Mesendoderm (in vitro differentiated cells): Measurements from ENCODE around the gene YWHAE.
A peak's percentile ranks its signal among the peaks of the same experiment; 100 is the strongest.
"Not testable (repeated sequence)": the region's sequence is repeated elsewhere in the genome, so short reads cannot be mapped to it uniquely, and the experiment has no call there.

Experiments used
- DNase-seq: peaks from one replicate; pipeline ENCODE4 v3.0.0; 2013
- H2AK5ac ChIP-seq: 2 replicates; pipeline ENCODE4 v1.6.1; 2013; ENCODE audit warnings: low read length, inconsistent platforms
- H2BK120ac ChIP-seq: 2 replicates; pipeline ENCODE4 v1.6.1; 2013; ENCODE audit warnings: low read depth, mild to moderate bottlenecking, low read length, moderate library complexity, mixed read lengths
- H2BK15ac ChIP-seq: replicated peaks from 2 replicates; pipeline ENCODE4 v1.6.1; 2013; ENCODE audit warnings: low read depth, mild to moderate bottlenecking, moderate library complexity
- H2BK5ac ChIP-seq: 2 replicates; pipeline ENCODE4 v1.6.1; 2013; ENCODE audit warnings: low read length, inconsistent platforms
- H3K18ac ChIP-seq: 2 replicates; pipeline ENCODE4 v1.6.1; 2013; ENCODE audit warnings: mild to moderate bottlenecking, low read length, mixed read lengths
- H3K23ac ChIP-seq: one replicate; pipeline ENCODE4 v1.6.1; 2013; ENCODE audit warnings: low read length
- H3K27ac ChIP-seq: 2 replicates; pipeline ENCODE4 v1.5.1; 2013; ENCODE audit warnings: low read depth, mild to moderate bottlenecking, inconsistent platforms, low read length, moderate library complexity
- H3K27me3 ChIP-seq: 2 replicates; pipeline ENCODE4 v1.6.1; 2013; ENCODE audit warnings: low read length, control low read depth, mild to moderate bottlenecking, inconsistent platforms; ENCODE audit not compliant: insufficient read depth, poor library complexity
- H3K36me3 ChIP-seq: 2 replicates; pipeline ENCODE4 v1.6.1; 2013; ENCODE audit warnings: low read length, inconsistent platforms; ENCODE audit not compliant: control insufficient read depth, insufficient read depth
- H3K4ac ChIP-seq: one replicate; pipeline ENCODE4 v1.6.1; 2013; ENCODE audit warnings: low read depth, mild to moderate bottlenecking, low read length, moderate library complexity
- H3K4me1 ChIP-seq: 2 replicates; pipeline ENCODE4 v1.6.1; 2013; ENCODE audit warnings: low read depth, low read length, inconsistent platforms; ENCODE audit not compliant: control insufficient read depth
- H3K4me2 ChIP-seq: 2 replicates; pipeline ENCODE4 v1.6.1; 2013; ENCODE audit warnings: low read length
- H3K4me3 ChIP-seq: 2 replicates; pipeline ENCODE4 v1.5.1; 2013; ENCODE audit warnings: mild to moderate bottlenecking, low read length
- H3K56ac ChIP-seq: one replicate; pipeline ENCODE4 v1.6.1; 2013; ENCODE audit warnings: low read length
- H3K79me1 ChIP-seq: 2 replicates; pipeline ENCODE4 v1.6.1; 2013; ENCODE audit warnings: low read length, inconsistent platforms
- H3K79me2 ChIP-seq: 2 replicates; pipeline ENCODE4 v1.6.1; 2013; ENCODE audit warnings: mild to moderate bottlenecking, low read length; ENCODE audit not compliant: control insufficient read depth, insufficient read depth
- H3K9ac ChIP-seq: 2 replicates; pipeline ENCODE4 v1.6.1; 2013; ENCODE audit warnings: low read length, inconsistent platforms
- H4K5ac ChIP-seq: one replicate; pipeline ENCODE4 v1.6.1; 2013; ENCODE audit warnings: low read length
- H4K8ac ChIP-seq: one replicate; pipeline ENCODE4 v1.6.1; 2013; ENCODE audit warnings: low read depth, mild to moderate bottlenecking, control low read depth, low read length, moderate library complexity
- WGBS: extraction: QIAGEN DNeasy Blood & Tissue Kit; methylation state at CpG from one replicate; pipeline ENCODE4 v1.1.7; 2013; ENCODE audit warnings: low lambda C conversion rate, missing lambda C conversion rate; ENCODE audit not compliant: insufficient coverage; ENCODE audit errors: extremely low coverage; 5-methylcytosine and 5-hydroxymethylcytosine counted together

Gene YWHAE

DNA sequence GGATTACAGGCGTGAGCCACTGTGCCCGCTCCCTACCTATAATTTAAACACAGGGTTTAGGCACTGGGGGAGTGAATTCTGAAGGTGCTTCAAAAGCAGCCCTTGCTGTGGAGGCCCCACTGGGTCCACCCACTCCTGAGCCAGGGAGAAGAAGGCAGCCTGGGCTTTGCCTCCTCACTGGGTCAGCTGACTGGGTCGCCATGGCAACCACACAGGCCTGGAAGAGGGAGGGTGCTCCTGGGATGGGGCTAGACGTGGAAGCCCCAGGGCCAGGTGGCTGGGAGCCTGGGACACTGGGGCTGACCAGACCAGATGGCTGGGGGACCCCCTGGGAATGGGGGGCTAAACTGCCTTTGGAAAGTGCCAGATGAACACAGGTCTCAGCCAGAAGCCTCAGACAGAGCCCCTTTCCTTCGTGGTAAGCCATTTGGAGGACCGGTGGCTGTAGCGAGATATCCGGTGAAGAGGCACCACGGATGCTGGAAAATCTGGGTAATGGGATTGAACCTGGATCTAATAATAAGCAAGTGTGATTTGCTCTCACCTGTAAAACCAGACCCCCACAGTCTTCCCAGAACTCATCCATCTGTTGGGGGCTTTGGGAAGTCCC is 87.7 kb downstream of the YWHAE start:
- Histone ChIP-seq H2AK5ac (no peak overlapping the region), H3K27ac (no peak overlapping the region), H3K18ac (no peak overlapping the region), H3K9ac (no peak overlapping the region), H4K5ac (no peak overlapping the region), H3K79me1 (no peaks in the 10 kb centered on the region), H3K27me3 (no peaks in the 10 kb centered on the region), H2BK120ac (no peak overlapping the region), H3K4me1 (no peaks in the 10 kb centered on the region), H2BK15ac (no peak overlapping the region), H3K36me3 (no peaks in the 10 kb centered on the region), H3K4me2 (no peak overlapping the region), H3K79me2 (no peaks in the 10 kb centered on the region), H3K56ac (no peak overlapping the region), H4K8ac (no peak overlapping the region), H3K23ac (no peak overlapping the region), H2BK5ac (no peak overlapping the region), H3K4me3 (no peak overlapping the region), H3K4ac (no peak overlapping the region)
- DNase-seq, result peak; percentile 72
- no CpG with 5 or more reads among the region's 9 CpGs for WGBS

DNA sequence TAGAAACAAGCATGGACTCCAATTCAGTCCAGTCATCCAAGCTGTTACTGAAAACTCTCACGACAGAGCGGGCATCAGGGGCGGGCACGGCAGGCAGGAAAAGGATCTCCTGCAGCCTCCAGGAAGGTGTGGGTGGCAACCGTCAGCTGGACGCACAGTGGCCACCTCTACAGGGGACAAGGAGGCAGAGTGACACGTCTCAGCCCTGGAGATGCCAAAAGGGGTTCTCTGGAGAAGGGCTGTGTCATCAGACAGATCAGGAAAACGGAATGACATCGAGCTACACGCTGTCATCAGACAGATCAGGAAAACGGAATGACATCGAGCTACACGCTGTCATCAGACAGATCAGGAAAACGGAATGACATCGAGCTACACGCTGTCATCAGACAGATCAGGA is 92.2 kb downstream of the YWHAE start:
- not testable (repeated sequence) for H3K79me2 ChIP-seq, H2BK15ac ChIP-seq, H3K27me3 ChIP-seq, H2BK120ac ChIP-seq, H3K4me2 ChIP-seq, H3K36me3 ChIP-seq, H4K5ac ChIP-seq, H3K4ac ChIP-seq, H4K8ac ChIP-seq, H3K4me1 ChIP-seq, H3K79me1 ChIP-seq, H3K18ac ChIP-seq, H3K56ac ChIP-seq, H3K23ac ChIP-seq, H3K9ac ChIP-seq, H2AK5ac ChIP-seq, DNase-seq, H3K4me3 ChIP-seq, H3K27ac ChIP-seq, H2BK5ac ChIP-seq
- WGBS, result no CpG with 5 or more reads among the region's 16 CpGs

DNA sequence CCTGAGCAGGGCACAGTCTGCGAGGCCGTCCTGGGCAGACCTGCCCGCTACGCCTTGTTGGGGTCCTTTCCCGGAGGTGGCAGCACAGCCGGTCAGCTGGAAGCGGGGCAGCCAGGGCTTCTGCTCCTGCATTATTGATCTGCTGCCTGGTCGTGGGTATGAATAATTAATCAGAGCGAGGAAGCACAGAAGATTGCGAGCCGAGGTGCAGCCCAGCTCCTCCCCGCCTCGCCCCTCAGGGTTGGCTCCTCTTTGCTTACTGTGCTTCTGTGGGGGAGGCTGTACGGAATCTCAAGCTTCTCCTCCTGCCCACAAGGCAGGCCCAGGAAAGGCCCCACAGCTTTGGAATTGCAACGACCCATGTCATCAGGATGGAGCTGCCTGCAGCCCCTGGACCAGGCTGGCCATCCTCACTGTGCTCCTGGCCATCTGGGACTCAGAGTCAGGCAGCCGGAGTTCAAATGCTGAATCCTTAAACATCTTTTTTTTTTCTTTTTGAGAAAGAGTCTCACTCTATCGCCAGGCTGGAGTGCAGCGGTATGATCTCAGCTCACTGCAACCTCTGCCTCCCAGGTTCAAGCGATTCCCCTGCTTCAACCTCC is 95.0 kb downstream of the YWHAE start:
- WGBS, result no CpG with 5 or more reads among the region's 19 CpGs
- DNase-seq, result no peak

DNA sequence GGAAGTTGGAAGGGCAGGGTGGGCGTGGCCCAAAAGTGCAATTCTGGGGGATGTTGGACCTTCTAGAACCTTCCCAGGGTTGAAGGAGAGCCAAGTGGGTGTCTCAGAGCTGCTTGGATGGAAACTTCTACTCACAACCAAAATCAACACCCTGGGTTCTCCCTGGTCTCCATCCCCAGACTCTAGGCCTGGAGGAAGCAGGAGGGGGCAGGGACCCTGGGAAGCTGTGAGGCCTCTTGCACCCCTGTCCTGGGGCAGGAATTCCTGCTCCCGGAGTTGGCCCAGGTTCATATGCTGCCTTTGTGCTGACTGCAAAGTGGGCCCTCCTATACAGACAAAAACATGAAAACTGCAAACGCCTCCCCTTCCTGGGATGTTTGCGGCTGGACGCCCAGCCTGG is 95.5 kb downstream of the YWHAE start:
- Histone ChIP-seq H2BK120ac (no peak overlapping the region), H2BK5ac (no peak overlapping the region), H3K79me1 (no peaks in the 10 kb centered on the region), H3K4me1 (no peaks in the 10 kb centered on the region), H3K27ac (no peak overlapping the region), H3K4me3 (no peak overlapping the region), H2BK15ac (no peak overlapping the region), H4K5ac (no peak overlapping the region), H3K4ac (no peak overlapping the region), H3K36me3 (no peaks in the 10 kb centered on the region), H3K9ac (no peak overlapping the region), H3K27me3 (no peaks in the 10 kb centered on the region), H3K56ac (no peak overlapping the region), H2AK5ac (no peak overlapping the region), H3K23ac (no peak overlapping the region), H4K8ac (no peak overlapping the region), H3K18ac (no peak overlapping the region), H3K79me2 (no peaks in the 10 kb centered on the region), H3K4me2 (no peak overlapping the region)
- WGBS, result no CpG with 5 or more reads among the region's 5 CpGs
- no peak for DNase-seq

More for the DNA sequence above, 95.0 kb downstream of the YWHAE start:
- Histone ChIP-seq H3K36me3 (no peaks in the 10 kb centered on the region), H3K18ac (no peak overlapping the region), H2BK120ac (no peak overlapping the region), H2BK15ac (no peak overlapping the region), H3K27ac (no peak overlapping the region), H3K23ac (no peak overlapping the region), H2BK5ac (no peak overlapping the region), H4K5ac (no peak overlapping the region), H3K79me2 (no peaks in the 10 kb centered on the region), H3K9ac (no peak overlapping the region), H3K79me1 (no peaks in the 10 kb centered on the region), H3K4me2 (no peak overlapping the region), H3K4ac (no peak overlapping the region), H3K4me1 (no peaks in the 10 kb centered on the region), H4K8ac (no peak overlapping the region), H3K56ac (no peak overlapping the region), H3K27me3 (no peaks in the 10 kb centered on the region), H3K4me3 (no peak overlapping the region), H2AK5ac (no peak overlapping the region)

DNA sequence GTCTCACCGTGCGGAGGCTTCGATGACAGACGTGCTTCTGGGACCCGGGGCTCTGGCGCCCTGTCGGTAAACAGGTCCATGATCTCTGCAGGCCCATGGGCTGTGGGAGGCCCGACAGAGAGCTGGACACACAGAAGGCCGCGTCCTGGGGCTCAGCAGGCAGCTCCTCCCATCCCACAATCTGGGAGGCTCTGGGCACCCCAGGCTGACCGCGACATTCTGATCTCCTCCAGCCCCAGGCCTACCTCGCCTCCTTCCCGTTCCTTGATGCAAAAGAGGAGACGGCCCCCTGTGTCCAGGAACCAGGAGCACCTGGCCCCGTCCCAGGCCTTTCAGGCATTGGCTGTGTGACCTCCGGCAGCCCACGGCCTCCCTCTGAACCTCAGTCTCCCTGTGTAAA is 97.3 kb downstream of the YWHAE start:
- H4K5ac ChIP-seq, result no peak overlapping the region
- H2BK5ac ChIP-seq, result no peak overlapping the region
- no peak overlapping the region for H2AK5ac ChIP-seq
- H2BK120ac ChIP-seq, result no peak overlapping the region
- no peak overlapping the region for H3K4ac ChIP-seq
- no CpG with 5 or more reads among the region's 18 CpGs for WGBS
- no peak overlapping the region for H3K56ac ChIP-seq
- no peak overlapping the region for H3K4me2 ChIP-seq
- no peaks in the 10 kb centered on the region for H3K27me3 ChIP-seq
- no peak overlapping the region for H3K23ac ChIP-seq
- H3K4me3 ChIP-seq, result no peak overlapping the region
- no peak overlapping the region for H3K27ac ChIP-seq
- H3K9ac ChIP-seq, result no peak overlapping the region
- H4K8ac ChIP-seq, result no peak overlapping the region
- H3K79me1 ChIP-seq, result no peaks in the 10 kb centered on the region
- no peak overlapping the region for H3K18ac ChIP-seq
- no peaks in the 10 kb centered on the region for H3K79me2 ChIP-seq
- H3K4me1 ChIP-seq, result no peaks in the 10 kb centered on the region
- no peaks in the 10 kb centered on the region for H3K36me3 ChIP-seq
- no peak overlapping the region for H2BK15ac ChIP-seq
- no peak for DNase-seq

DNA sequence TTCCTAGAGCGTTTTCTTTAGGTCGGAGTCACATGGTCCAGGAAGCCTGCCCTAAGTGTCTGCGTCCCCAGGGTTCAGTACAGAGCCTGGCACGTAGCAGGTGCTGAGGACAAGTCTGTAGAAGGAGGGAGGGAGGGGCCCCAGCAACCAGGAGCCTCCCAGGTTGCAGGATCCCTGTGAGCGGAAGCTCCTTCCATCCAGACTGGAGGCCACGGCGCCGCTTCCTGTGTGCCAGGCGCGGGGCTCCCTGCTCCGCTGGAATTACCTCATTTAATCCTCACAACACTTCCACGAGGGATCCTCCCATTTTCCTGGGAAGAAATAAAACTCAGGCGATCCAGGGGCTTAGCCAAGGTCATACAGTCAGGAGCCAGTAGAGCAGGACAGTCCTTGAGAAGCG is 98.5 kb downstream of the YWHAE start:
- H3K56ac ChIP-seq, result no peak overlapping the region
- WGBS, result no CpG with 5 or more reads among the region's 14 CpGs
- H4K8ac ChIP-seq, result no peak overlapping the region
- H2BK15ac ChIP-seq, result no peak overlapping the region
- no peak overlapping the region for H3K23ac ChIP-seq
- no peaks in the 10 kb centered on the region for H3K27me3 ChIP-seq
- no peak overlapping the region for H3K4me2 ChIP-seq
- H3K79me2 ChIP-seq, result no peaks in the 10 kb centered on the region
- no peaks in the 10 kb centered on the region for H3K36me3 ChIP-seq
- no peak overlapping the region for H3K4me3 ChIP-seq
- H3K4me1 ChIP-seq, result no peaks in the 10 kb centered on the region
- no peak overlapping the region for H3K27ac ChIP-seq
- DNase-seq, result no peak
- no peaks in the 10 kb centered on the region for H3K79me1 ChIP-seq
- H3K18ac ChIP-seq, result no peak overlapping the region
- H3K9ac ChIP-seq, result no peak overlapping the region
- H2AK5ac ChIP-seq, result no peak overlapping the region
- H4K5ac ChIP-seq, result no peak overlapping the region
- H2BK120ac ChIP-seq, result no peak overlapping the region
- H2BK5ac ChIP-seq, result no peak overlapping the region
- no peak overlapping the region for H3K4ac ChIP-seq
